ENCODE data around the gene HDHD5.

HDHD5 gene

DNA sequence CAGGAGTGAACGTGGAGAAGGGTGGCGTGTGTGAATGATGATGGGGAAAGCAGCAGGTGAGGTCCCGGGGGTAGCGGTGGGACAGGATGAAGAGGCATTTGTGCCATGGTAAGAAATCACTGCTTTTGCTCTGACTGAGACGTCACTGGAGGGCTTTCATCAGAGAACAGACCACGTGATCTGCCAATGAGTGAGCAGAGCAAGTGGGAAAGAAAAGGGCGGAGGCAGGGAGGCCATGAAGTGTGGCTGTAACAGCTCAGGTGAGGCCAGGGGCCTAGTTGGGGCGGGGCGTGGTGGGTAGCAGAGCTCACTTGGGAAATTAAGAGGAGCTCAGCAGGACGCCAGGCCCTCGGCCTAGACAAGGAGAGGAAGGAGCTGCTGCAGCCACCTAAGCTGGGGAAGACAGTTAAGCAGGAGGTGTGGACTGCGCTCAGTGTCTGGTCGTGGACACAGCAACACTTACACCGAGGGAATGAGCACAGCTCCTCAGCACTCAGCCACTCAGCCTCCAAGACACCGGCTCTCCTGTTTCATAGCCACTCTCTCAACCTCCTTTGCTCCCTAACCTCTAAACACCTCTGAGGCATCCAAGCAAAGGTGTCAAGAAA is 23.8 kb downstream of the HDHD5 start:
- peaks cover 26% of the 10 kb centered on the region for H3K36me3 ChIP-seq (ENCODE audit: insufficient read depth, low read length)
- no peaks in the 10 kb centered on the region for H3K9me3 ChIP-seq (ENCODE audit: insufficient read depth, low read depth, low read length)
- 86% methylated on average over 15 of the region's 15 CpGs for whole genome bisulfite sequencing
- 0 out of 2 replicates have a peak, but pooled peaks cover 6% of the 10 kb centered on the region for H3K4me1 ChIP-seq (ENCODE audit: insufficient read depth, low read length)
- no peaks in the 10 kb centered on the region for H3K27me3 ChIP-seq (ENCODE audit: insufficient read depth, low read length)
- H3K27ac ChIP-seq (ENCODE audit: low read depth, low read length): no peak overlapping the region
- no peak overlapping the region for H3K9ac ChIP-seq (ENCODE audit: low read depth, low read length)
- no peak overlapping the region for H3K4me3 ChIP-seq (ENCODE audit: low read length)

DNA sequence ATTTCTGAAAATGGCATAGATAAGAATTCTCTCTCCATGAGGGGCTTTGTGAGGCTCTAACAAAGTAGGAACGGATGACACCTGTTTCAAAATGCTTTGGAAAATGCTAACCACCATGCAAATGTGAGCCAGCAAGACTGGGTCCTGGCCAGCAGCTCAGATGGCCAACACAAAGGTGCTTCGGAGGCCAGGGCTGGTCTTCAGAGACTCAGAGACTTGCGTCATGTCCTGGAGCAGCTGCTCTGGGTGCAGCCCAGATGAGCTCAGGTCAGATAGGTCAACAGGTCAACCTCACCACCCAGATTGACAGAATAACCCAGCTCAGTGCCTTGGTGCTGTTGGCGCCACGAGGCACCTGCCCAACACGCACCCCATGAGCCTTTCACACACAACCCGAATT is 25.9 kb downstream of the HDHD5 start:
- no peak overlapping the region for H3K4me3 ChIP-seq (ENCODE audit: low read length)
- H3K27ac ChIP-seq (ENCODE audit: low read depth, low read length): no peak overlapping the region

DNA sequence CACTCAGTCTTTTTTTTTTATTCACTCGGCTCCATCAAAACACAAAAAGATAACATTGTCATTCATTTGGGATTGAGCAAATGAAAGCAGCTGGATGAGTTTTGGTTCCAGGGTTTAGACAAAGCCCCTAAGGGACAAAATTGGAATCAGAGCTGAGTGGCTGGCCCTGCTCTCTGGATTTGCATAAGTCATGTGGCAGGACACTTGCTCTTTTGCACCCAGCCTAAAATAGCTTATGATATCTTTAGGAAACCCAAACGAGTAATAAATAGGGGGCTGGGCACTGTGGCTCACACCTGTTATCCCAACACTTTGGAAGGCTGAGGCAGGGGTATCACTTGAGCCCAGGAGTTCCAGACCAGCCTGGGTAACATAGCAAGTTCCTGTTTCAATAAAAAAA is 27.0 kb downstream of the HDHD5 start:
- no peak overlapping the region for H3K4me3 ChIP-seq (ENCODE audit: low read length)

More for the DNA sequence above, 25.9 kb downstream of the HDHD5 start:
- 94% methylated on average over 7 of the region's 7 CpGs for WGBS
- H3K9me3 ChIP-seq (ENCODE audit: insufficient read depth, low read depth, low read length): no peaks in the 10 kb centered on the region
- H3K27me3 ChIP-seq (ENCODE audit: insufficient read depth, low read length): no peaks in the 10 kb centered on the region
- H3K4me1 ChIP-seq (ENCODE audit: insufficient read depth, low read length): 0 out of 2 replicates have a peak, but pooled peaks cover 6% of the 10 kb centered on the region
- peaks cover 10% of the 10 kb centered on the region for H3K36me3 ChIP-seq (ENCODE audit: insufficient read depth, low read length)
- H3K9ac ChIP-seq (ENCODE audit: low read depth, low read length): no peak overlapping the region

DNA sequence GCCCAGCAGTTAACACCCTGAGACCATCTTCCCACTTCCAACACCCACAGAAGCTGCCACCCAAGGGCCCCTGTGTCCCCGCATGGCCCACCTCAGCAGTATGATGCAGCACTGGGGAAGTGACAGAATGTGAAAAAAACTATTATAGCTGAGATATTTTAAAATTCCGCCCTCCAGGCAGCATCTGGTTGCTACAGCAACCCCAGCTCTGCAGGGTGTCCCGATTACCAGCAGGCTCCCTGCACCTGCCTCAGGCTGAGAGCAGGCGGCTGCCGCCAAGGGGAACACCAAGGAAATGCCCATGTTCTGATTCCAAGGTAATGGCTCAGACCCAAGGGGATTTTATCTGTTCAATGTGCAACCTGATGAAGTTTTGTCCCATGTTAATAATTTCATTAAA is 27.4 kb downstream of the HDHD5 start:
- H3K4me3 ChIP-seq (ENCODE audit: low read length): no peak overlapping the region
- H3K27me3 ChIP-seq (ENCODE audit: insufficient read depth, low read length): no peaks in the 10 kb centered on the region
- H3K9me3 ChIP-seq (ENCODE audit: insufficient read depth, low read depth, low read length): no peaks in the 10 kb centered on the region
- no peak overlapping the region for H3K9ac ChIP-seq (ENCODE audit: low read depth, low read length)
- WGBS: 42% methylated on average over 5 of the region's 5 CpGs
- 0 out of 2 replicates have a peak, but pooled peaks cover 2% of the 10 kb centered on the region for H3K36me3 ChIP-seq (ENCODE audit: insufficient read depth, low read length)
- 0 out of 2 replicates have a peak, but pooled peaks cover 6% of the 10 kb centered on the region for H3K4me1 ChIP-seq (ENCODE audit: insufficient read depth, low read length)
- H3K27ac ChIP-seq (ENCODE audit: low read depth, low read length): no peak overlapping the region

More for the DNA sequence above, 27.0 kb downstream of the HDHD5 start:
- no peak overlapping the region for H3K27ac ChIP-seq (ENCODE audit: low read depth, low read length)
- no peak overlapping the region for H3K9ac ChIP-seq (ENCODE audit: low read depth, low read length)
- H3K9me3 ChIP-seq (ENCODE audit: insufficient read depth, low read depth, low read length): no peaks in the 10 kb centered on the region
- 0 out of 2 replicates have a peak, but pooled peaks cover 2% of the 10 kb centered on the region for H3K36me3 ChIP-seq (ENCODE audit: insufficient read depth, low read length)
- WGBS: 73% methylated on average over 1 of the region's 2 CpGs
- H3K4me1 ChIP-seq (ENCODE audit: insufficient read depth, low read length): 0 out of 2 replicates have a peak, but pooled peaks cover 6% of the 10 kb centered on the region
- H3K27me3 ChIP-seq (ENCODE audit: insufficient read depth, low read length): no peaks in the 10 kb centered on the region

DNA sequence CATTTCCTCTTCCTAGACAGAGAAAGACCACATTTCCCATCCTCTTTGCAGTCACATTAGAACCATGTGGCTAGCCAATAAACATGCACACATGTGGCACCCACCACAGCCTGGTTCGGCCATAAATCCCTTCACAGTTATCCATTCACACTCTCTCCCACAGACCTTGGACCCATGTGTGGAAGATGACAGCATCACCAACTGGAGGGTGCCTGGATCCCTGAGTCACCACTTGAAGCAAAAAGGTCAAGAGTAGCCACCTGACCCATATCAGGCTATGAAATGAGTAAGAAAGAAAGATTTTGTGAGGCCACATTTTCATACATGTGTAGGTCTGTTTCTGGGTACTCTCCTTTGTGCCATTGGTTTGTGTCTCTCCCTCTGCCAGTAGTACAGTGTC is 28.9 kb downstream of the HDHD5 start:
- Histone ChIP-seq H3K27ac (ENCODE audit: low read depth, low read length) (no peak overlapping the region), H3K9ac (ENCODE audit: low read depth, low read length) (no peak overlapping the region), H3K4me1 (ENCODE audit: insufficient read depth, low read length) (0 out of 2 replicates have a peak, but pooled peaks cover 6% of the 10 kb centered on the region), H3K27me3 (ENCODE audit: insufficient read depth, low read length) (no peaks in the 10 kb centered on the region), H3K36me3 (ENCODE audit: insufficient read depth, low read length) (0 out of 2 replicates have a peak, but pooled peaks cover 2% of the 10 kb centered on the region), H3K9me3 (ENCODE audit: insufficient read depth, low read depth, low read length) (no peaks in the 10 kb centered on the region), H3K4me3 (ENCODE audit: low read length) (no peak overlapping the region)
- WGBS: 95% methylated on average over 1 of the region's 1 CpG

DNA sequence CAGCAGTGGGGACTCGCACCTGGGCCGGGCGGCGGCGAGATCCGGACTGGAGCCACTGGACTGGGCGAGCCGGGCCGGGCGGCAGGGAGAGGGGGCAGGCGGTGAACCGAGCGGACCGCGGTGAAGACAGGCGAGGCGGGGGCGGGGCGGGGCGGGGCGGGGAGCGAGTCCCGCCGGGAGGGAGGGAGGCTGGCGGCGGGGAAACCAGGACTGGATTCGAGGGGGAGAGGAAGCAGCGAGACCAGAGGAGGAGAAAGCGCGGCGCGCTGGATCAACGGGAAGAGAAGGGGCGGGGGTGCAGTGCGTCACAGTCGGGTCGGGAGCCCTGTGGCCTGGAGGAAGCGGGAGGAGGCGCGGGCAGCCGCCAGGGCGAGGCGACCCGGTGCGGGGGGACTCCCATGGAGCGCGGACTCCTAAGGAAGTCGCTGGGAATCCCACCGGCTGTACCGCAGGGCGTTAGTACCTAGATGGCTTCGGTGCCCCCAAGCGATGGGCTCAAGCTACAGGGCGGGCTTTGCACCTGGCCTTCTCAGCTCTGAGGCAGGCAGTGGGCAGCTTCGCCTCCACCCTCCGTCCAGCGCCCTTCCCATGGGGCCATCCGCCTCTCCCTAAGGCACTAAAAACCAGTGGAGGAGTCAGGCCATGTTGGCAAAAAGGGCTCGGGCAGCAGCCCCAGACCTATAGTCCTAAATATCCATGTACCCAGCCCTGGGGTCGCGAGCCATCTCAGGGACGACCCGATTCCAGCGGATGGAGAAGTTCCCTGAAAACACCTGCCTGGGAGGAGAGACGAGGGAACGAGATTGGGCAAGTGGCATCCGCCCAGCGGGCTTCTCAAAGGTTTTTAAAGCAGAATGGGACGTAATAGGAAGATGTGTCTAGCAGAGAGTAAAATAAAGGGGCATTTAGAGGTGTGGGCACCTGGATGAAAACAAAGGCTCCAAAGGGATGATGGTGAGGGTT is 37.6 kb downstream of the HDHD5 start, which contains the start of gene TMEM121B:
Gene TMEM121B (minus strand): TSS at position 128 of the 963 bp plus-strand sequence. CDS start 233 bp downstream, outside the sequence.
- Histone ChIP-seq H3K4me3 (ENCODE audit: low read length) (peak within 1 kb of the TSS; percentile 79), H3K9ac (ENCODE audit: low read depth, low read length) (peak within 1 kb of the TSS; percentile 80)
- WGBS: 7% methylated on average over 69 of the region's 69 CpGs

DNA sequence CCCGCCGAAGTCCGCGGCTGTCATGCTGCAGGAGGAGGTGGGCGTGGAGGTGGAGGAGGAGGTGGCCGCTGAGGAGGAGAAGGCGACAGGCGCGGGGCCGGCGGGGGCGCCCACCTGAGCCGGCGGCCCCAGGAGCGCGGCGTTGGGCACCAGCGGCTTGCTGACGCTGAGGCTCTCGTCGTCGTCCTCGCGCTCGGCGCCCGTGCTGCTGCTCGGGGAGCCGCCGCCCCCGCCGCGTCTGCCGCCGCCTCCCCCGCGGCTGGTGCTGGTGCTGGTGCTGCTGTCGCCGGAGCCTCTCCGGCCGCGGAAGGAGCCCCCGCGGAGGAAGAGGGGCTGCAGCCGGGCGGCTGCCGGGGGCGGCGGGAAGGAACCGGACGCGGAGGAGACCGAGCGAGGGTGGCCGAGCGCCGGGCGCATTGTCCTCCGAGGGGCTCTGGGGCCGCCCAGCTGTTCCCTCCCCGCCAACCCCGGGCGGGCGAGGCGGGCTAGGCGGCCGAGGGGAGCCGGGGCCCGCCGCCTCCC is 38.3 kb downstream of the HDHD5 start:
- H3K4me1 ChIP-seq (ENCODE audit: insufficient read depth, low read length): peaks cover 26% of the 10 kb centered on the region
- no peaks in the 10 kb centered on the region for H3K9me3 ChIP-seq (ENCODE audit: insufficient read depth, low read depth, low read length)
- no peak overlapping the region for H3K27ac ChIP-seq (ENCODE audit: low read depth, low read length)
- under 1% methylated on average over 70 of the region's 70 CpGs for WGBS
- peak overlapping the region; percentile 79 for H3K4me3 ChIP-seq (ENCODE audit: low read length)
- H3K36me3 ChIP-seq (ENCODE audit: insufficient read depth, low read length): no peaks in the 10 kb centered on the region
- no peak overlapping the region for H3K9ac ChIP-seq (ENCODE audit: low read depth, low read length)
- H3K27me3 ChIP-seq (ENCODE audit: insufficient read depth, low read length): peaks cover 4% of the 10 kb centered on the region; the same call in 1 of the 2 replicates

More for the DNA sequence above, 37.6 kb downstream of the HDHD5 start, which contains the start of gene TMEM121B:
- Histone ChIP-seq H3K27me3 (ENCODE audit: insufficient read depth, low read length) (peaks cover 4% of the 10 kb centered on the region; the same call in 1 of the 2 replicates), H3K4me1 (ENCODE audit: insufficient read depth, low read length) (peaks cover 25% of the 10 kb centered on the region), H3K9me3 (ENCODE audit: insufficient read depth, low read depth, low read length) (no peaks in the 10 kb centered on the region), H3K27ac (ENCODE audit: low read depth, low read length) (peak within 1 kb of the TSS; percentile 80), H3K36me3 (ENCODE audit: insufficient read depth, low read length) (no peaks in the 10 kb centered on the region)

DNA sequence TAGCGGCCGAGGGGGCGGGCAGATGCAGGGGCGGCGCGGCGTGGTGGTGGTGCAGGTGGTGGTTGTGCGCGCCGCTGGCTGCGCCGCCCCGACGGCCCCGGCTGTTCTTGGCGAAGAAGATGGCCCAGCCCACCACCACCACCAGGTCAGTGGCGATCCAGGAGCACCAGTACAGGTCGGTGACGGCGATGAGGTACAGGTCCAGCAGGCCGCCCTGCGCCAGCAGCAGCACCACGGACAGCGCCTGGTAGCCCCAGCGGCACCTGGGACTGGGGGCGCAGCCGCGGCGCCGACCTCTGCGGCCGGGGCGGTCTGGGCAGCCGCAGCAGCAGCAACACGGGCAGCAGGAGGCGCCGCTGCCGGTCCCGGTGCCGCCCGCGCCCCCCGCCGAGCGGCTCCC is 38.8 kb downstream of the HDHD5 start:
- Histone ChIP-seq H3K9ac (ENCODE audit: low read depth, low read length) (no peak overlapping the region), H3K4me3 (ENCODE audit: low read length) (peak overlapping the region; percentile 79), H3K36me3 (ENCODE audit: insufficient read depth, low read length) (no peaks in the 10 kb centered on the region), H3K4me1 (ENCODE audit: insufficient read depth, low read length) (peaks cover 26% of the 10 kb centered on the region), H3K27me3 (ENCODE audit: insufficient read depth, low read length) (peaks cover 4% of the 10 kb centered on the region; the same call in 1 of the 2 replicates), H3K27ac (ENCODE audit: low read depth, low read length) (no peak overlapping the region), H3K9me3 (ENCODE audit: insufficient read depth, low read depth, low read length) (no peaks in the 10 kb centered on the region)
- WGBS: 3% methylated on average over 45 of the region's 45 CpGs

DNA sequence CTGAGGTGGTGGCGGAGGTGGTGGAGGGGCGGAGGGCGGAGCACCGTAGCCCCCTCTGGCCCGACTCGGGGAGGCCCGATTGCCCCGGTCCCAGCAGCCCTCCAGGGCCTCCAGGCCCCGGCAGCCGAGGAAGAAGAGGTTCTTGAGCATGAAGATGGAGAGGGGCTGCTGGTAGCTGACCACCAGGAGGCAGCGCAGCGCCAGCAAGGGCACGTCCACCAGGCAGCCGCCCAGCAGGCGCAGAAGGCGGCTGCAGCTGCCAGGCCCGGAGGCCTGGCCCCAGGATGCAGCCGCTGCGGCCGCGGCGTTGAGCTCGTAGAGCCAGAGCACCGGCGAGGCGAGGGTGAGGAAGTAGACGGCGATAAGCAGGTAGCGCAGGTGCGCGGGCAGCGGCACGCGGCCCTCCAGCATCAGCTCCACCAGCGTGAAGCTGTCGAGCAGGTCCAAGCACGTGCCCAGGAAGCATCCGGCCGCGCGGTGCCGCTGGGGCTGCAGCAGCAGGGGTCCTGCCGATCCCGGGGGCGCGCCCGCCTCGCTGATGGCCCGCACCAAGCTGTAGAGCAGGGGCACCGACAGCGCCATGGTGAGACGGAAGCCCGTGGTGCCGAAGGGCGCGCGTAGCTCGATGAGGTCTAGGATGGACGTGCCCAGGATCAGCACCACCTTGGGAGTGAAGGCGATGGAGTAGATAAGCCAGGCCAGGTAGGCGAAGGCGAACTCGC is 39.4 kb downstream of the HDHD5 start:
- peaks cover 26% of the 10 kb centered on the region for H3K4me1 ChIP-seq (ENCODE audit: insufficient read depth, low read length)
- H3K36me3 ChIP-seq (ENCODE audit: insufficient read depth, low read length): no peaks in the 10 kb centered on the region
- peak overlapping the region; percentile 79; the same call in 1 of the 2 replicates for H3K4me3 ChIP-seq (ENCODE audit: low read length)
- no peaks in the 10 kb centered on the region for H3K9me3 ChIP-seq (ENCODE audit: insufficient read depth, low read depth, low read length)
- H3K9ac ChIP-seq (ENCODE audit: low read depth, low read length): no peak overlapping the region
- H3K27me3 ChIP-seq (ENCODE audit: insufficient read depth, low read length): peaks cover 4% of the 10 kb centered on the region; the same call in 1 of the 2 replicates
- 51% methylated on average over 63 of the region's 63 CpGs for WGBS
- no peak overlapping the region for H3K27ac ChIP-seq (ENCODE audit: low read depth, low read length)

DNA sequence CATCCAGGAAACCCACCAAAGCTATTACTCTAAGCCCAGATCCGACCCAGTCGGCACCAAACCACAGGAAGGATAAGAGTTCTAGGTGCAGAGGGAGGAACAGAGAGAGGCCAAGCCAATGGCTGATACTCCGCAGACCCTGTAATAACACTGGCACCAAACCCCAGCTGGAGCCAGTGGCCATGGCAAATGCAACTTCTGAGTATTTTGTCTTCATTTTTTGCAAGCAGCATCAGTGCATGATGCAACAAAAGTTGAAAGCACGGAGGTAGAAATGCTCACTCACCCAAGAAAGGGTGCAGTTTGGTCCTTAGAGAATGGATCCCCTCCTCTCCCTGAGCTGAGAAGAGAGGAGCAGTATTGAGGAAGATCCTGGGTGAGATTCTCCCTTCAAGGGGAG is 40.7 kb downstream of the HDHD5 start:
- 96% methylated on average over 4 of the region's 4 CpGs for WGBS
- Histone ChIP-seq H3K4me3 (ENCODE audit: low read length) (no peak overlapping the region), H3K9me3 (ENCODE audit: insufficient read depth, low read depth, low read length) (no peaks in the 10 kb centered on the region), H3K9ac (ENCODE audit: low read depth, low read length) (no peak overlapping the region), H3K4me1 (ENCODE audit: insufficient read depth, low read length) (peaks cover 26% of the 10 kb centered on the region), H3K27me3 (ENCODE audit: insufficient read depth, low read length) (peaks cover 4% of the 10 kb centered on the region; the same call in 1 of the 2 replicates), H3K36me3 (ENCODE audit: insufficient read depth, low read length) (no peaks in the 10 kb centered on the region), H3K27ac (ENCODE audit: low read depth, low read length) (no peak overlapping the region)
